ENCODE results near the gene REP15. TPM values are rescaled to one million over a fixed set of nuclear protein-coding genes. Genes with fewer than 3 reads are reported as not detected.
A peak's percentile ranks its signal among the peaks of the same experiment; 100 is the strongest.
"Not testable (repeated sequence)": the region's sequence is repeated elsewhere in the genome, so short reads cannot be mapped to it uniquely, and the experiment has no call there.

Gene REP15
- total RNA-seq, 2 experiments from 2014 or later: 0.42 TPM; not detected in 1

- DNase-seq (peak; percentile 34), ATAC-seq (no peak)
- Mint-ChIP-seq H3K27me3 (ENCODE audit: low read depth) (no peaks in the 10 kb centered on the region), H3K27ac (no peak overlapping the region), H3K9me3 (ENCODE audit: insufficient read depth) (no peaks in the 10 kb centered on the region), H3K36me3 (ENCODE audit: low read depth) (peaks cover 26% of the 10 kb centered on the region), H3K4me3 (no peak overlapping the region), H3K4me1 (ENCODE audit: low read depth) (no peaks in the 10 kb centered on the region)
- ChIA-PET CTCF (interaction anchor here (0.6 to 7.2 kb wide), 15 partner anchors 8 to 630 kb away, joined by 3 to 99 read pairs (median 3); partner anchors contain the start of genes KLHL42, MANSC4 and REP15), POLR2A (interaction anchor here (1.1 kb wide), 1 partner anchor 89 kb away, joined by 3 read pairs; no protein-coding TSS in a partner anchor)
Measured at GRCh38 chr12:27732281-27732680, 36.0 kb downstream of the REP15 start.

- Mint-ChIP-seq H3K4me1 (ENCODE audit: low read depth) (no peaks in the 10 kb centered on the region), H3K27ac (no peak overlapping the region), H3K9me3 (ENCODE audit: insufficient read depth) (no peaks in the 10 kb centered on the region), H3K4me3 (no peak overlapping the region), H3K36me3 (ENCODE audit: low read depth) (peaks cover 28% of the 10 kb centered on the region), H3K27me3 (ENCODE audit: low read depth) (no peaks in the 10 kb centered on the region)
- ATAC-seq: peak; percentile 57
- DNase-seq: peak; percentile 53
- ChIA-PET CTCF (interaction anchor here (0.7 to 7.2 kb wide), 25 partner anchors 9 to 215 kb away, joined by 3 to 99 read pairs (median 4); partner anchors contain the start of genes KLHL42, MANSC4 and REP15), POLR2A (interaction anchor here (0.7 to 1.1 kb wide), 2 partner anchors 88 to 581 kb away, joined by 3 read pairs; no protein-coding TSS in a partner anchor)
Measured at GRCh38 chr12:27733052-27733656, 36.9 kb downstream of the REP15 start.

- DNase-seq (no peak), ATAC-seq (no peak)
- peaks cover 1% of the 10 kb centered on the region for H3K4me1 Mint-ChIP-seq (ENCODE audit: low read depth)
- H3K9me3 Mint-ChIP-seq (ENCODE audit: insufficient read depth): no peaks in the 10 kb centered on the region
- no peak overlapping the region for H3K4me3 Mint-ChIP-seq
- CTCF ChIA-PET: interaction anchor here (0.5 to 7.2 kb wide), 23 partner anchors 8 to 1032 kb away, joined by 3 to 99 read pairs (median 4); partner anchors contain the start of genes KLHL42 and MANSC4
- no peak overlapping the region for H3K27ac Mint-ChIP-seq
- POLR2A ChIA-PET: interaction anchor here (0.7 kb wide), 1 partner anchor 581 kb away, joined by 3 read pairs; no protein-coding TSS in a partner anchor
- H3K36me3 Mint-ChIP-seq (ENCODE audit: low read depth): peaks cover 28% of the 10 kb centered on the region
- no peaks in the 10 kb centered on the region for H3K27me3 Mint-ChIP-seq (ENCODE audit: low read depth)
Measured at GRCh38 chr12:27733791-27734190, 37.5 kb downstream of the REP15 start.

GRCh38 chr12:27734321-27734720 is 38.1 kb downstream of the REP15 start:
- POLR2A ChIA-PET; H3K27ac Mint-ChIP-seq; DNase-seq; H3K4me1 Mint-ChIP-seq (ENCODE audit: low read depth); H3K4me3 Mint-ChIP-seq; H3K27me3 Mint-ChIP-seq (ENCODE audit: low read depth); ATAC-seq; H3K9me3 Mint-ChIP-seq (ENCODE audit: insufficient read depth): not testable (repeated sequence)
- H3K36me3 Mint-ChIP-seq (ENCODE audit: low read depth): peaks cover 23% of the 10 kb centered on the region
- CTCF ChIA-PET: interaction anchor here (0.5 to 7.2 kb wide), 12 partner anchors 8 to 1032 kb away, joined by 3 to 99 read pairs (median 6); partner anchors contain the start of genes KLHL42 and MANSC4

GRCh38 chr12:27743601-27744000 is 47.4 kb downstream of the REP15 start:
- H3K9me3 Mint-ChIP-seq (ENCODE audit: insufficient read depth): no peaks in the 10 kb centered on the region
- no peaks in the 10 kb centered on the region for H3K27me3 Mint-ChIP-seq (ENCODE audit: low read depth)
- H3K4me3 Mint-ChIP-seq: no peak overlapping the region
- H3K4me1 Mint-ChIP-seq (ENCODE audit: low read depth): peaks cover 8% of the 10 kb centered on the region
- no peak overlapping the region for H3K27ac Mint-ChIP-seq
- ChIA-PET CTCF (interaction anchor here (0.6 to 3.4 kb wide), 2 partner anchors 77 to 809 kb away, joined by 3 to 18 read pairs; no protein-coding TSS in a partner anchor), POLR2A (no interaction called here)
- H3K36me3 Mint-ChIP-seq (ENCODE audit: low read depth): peaks cover 41% of the 10 kb centered on the region
- ATAC-seq: no peak
- DNase-seq: no peak

- POLR2A ChIA-PET; H3K4me3 Mint-ChIP-seq; H3K9me3 Mint-ChIP-seq (ENCODE audit: insufficient read depth); H3K27me3 Mint-ChIP-seq (ENCODE audit: low read depth); H3K27ac Mint-ChIP-seq; DNase-seq; ATAC-seq; H3K4me1 Mint-ChIP-seq (ENCODE audit: low read depth): not testable (repeated sequence)
- peaks cover 34% of the 10 kb centered on the region for H3K36me3 Mint-ChIP-seq (ENCODE audit: low read depth)
- CTCF ChIA-PET: interaction anchor here (0.7 to 2.7 kb wide), 2 partner anchors 12 to 76 kb away, joined by 3 to 14 read pairs; no protein-coding TSS in a partner anchor
Measured at GRCh38 chr12:27745734-27746133, 49.5 kb downstream of the REP15 start.

Other genes starting within 250 kb of the REP15 start
- under 1 TPM in 1 of 2 experiments, not detected in 1; 0.61 TPM for gene SMCO2, start 249.7 kb upstream of the REP15 start, total RNA-seq
- 10 to 100 TPM; 17.5 TPM for gene PPFIBP1, start 172.2 kb upstream of the REP15 start, total RNA-seq
- gene MRPS35, start 14.4 kb downstream of the REP15 start, total RNA-seq: 10 to 100 TPM; 39.1 to 40.0 TPM
- 10 to 100 TPM; 15.9 to 16.9 TPM for gene KLHL42, start 83.8 kb downstream of the REP15 start, total RNA-seq
- not detected for gene MANSC4, start 83.8 kb downstream of the REP15 start, total RNA-seq

Data from activated CD8-positive, alpha-beta T cell treated with anti-CD3 and anti-CD28 coated beads, Interleukin-2, amount 10 ng/mL, durations not matched to agents 7 days and 5 days (primary cell).